Chondrocyte (in vitro differentiated cells): ENCODE data around the gene NIPSNAP3A. TPM values are rescaled to one million over a fixed set of nuclear protein-coding genes. Genes with fewer than 3 reads are reported as not detected.

ENCODE experiments used
- DNase-seq: peaks from one replicate; pipeline ENCODE4 v3.0.0; 2021; ENCODE audit warnings: mixed read lengths, low spot score
- H3K27ac Mint-ChIP-seq: one replicate; pipeline ENCODE4 v1.8.0; 2021; ENCODE audit warnings: mild to moderate bottlenecking, moderate library complexity, mixed read lengths; ENCODE audit not compliant: unreplicated experiment
- H3K27me3 Mint-ChIP-seq: 2 replicates; pipeline ENCODE4 v1.8.0; 2021; ENCODE audit warnings: low read depth, mixed read lengths
- H3K36me3 Mint-ChIP-seq: 2 replicates; pipeline ENCODE4 v1.8.0; 2021; ENCODE audit warnings: low read depth, mixed read lengths
- H3K4me1 Mint-ChIP-seq: 2 replicates; pipeline ENCODE4 v1.8.0; 2021; ENCODE audit warnings: low read depth, mild to moderate bottlenecking, mixed read lengths
- H3K4me3 Mint-ChIP-seq: one replicate; pipeline ENCODE4 v1.8.0; 2021; ENCODE audit warnings: mild to moderate bottlenecking, moderate library complexity, mixed read lengths; ENCODE audit not compliant: unreplicated experiment
- H3K9me3 Mint-ChIP-seq: 2 replicates; pipeline ENCODE4 v1.8.0; 2021; ENCODE audit warnings: low read depth, mixed read lengths
- total RNA-seq: library from RNA; stranded (reverse); gene quantifications from 3 replicates; pipeline ENCODE4 v1.2.1, GENCODE V29; 2021
- TF ChIP-seq, protein P1 (sequence below): fragments of 200-600 bp; sonication (generic); IDR thresholded peaks from 2 replicates; pipeline ENCODE4 v1.5.0; 2021; ENCODE audit warnings: antibody characterized with exemption, mild to moderate bottlenecking, moderate library complexity

NIPSNAP3A gene
- total RNA-seq, 1 donor from 2014 or later: 33.9 TPM

DNA sequence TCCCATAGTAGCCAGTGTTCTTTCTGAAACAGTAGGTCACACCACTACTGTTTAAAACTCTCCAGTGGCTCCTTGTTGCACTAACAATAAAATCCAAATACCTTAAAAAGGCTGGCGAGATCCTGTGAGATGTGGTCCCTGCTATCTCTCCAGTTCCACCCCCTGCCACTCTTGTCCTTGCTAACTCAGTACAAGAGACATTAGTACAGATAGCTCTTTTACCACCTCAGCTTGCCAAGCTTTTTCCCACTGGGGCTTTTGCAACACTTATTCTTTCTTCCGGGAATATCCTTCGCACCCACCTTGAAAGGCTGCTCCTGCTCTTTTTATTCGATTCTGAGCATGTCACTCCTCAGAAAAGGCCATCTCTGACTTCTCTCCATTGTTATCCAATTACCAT, 31.3 kb downstream of the NIPSNAP3A start:
- Mint-ChIP-seq H3K4me1 (no peaks in the 10 kb centered on the region), H3K36me3 (peaks cover 8% of the 10 kb centered on the region), H3K4me3 (no peak overlapping the region), H3K27ac (no peak overlapping the region), H3K9me3 (no peaks in the 10 kb centered on the region), H3K27me3 (no peaks in the 10 kb centered on the region)
- no peak for DNase-seq
- TF ChIP-seq, protein P1, sequence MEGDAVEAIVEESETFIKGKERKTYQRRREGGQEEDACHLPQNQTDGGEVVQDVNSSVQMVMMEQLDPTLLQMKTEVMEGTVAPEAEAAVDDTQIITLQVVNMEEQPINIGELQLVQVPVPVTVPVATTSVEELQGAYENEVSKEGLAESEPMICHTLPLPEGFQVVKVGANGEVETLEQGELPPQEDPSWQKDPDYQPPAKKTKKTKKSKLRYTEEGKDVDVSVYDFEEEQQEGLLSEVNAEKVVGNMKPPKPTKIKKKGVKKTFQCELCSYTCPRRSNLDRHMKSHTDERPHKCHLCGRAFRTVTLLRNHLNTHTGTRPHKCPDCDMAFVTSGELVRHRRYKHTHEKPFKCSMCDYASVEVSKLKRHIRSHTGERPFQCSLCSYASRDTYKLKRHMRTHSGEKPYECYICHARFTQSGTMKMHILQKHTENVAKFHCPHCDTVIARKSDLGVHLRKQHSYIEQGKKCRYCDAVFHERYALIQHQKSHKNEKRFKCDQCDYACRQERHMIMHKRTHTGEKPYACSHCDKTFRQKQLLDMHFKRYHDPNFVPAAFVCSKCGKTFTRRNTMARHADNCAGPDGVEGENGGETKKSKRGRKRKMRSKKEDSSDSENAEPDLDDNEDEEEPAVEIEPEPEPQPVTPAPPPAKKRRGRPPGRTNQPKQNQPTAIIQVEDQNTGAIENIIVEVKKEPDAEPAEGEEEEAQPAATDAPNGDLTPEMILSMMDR: no peak

DNA sequence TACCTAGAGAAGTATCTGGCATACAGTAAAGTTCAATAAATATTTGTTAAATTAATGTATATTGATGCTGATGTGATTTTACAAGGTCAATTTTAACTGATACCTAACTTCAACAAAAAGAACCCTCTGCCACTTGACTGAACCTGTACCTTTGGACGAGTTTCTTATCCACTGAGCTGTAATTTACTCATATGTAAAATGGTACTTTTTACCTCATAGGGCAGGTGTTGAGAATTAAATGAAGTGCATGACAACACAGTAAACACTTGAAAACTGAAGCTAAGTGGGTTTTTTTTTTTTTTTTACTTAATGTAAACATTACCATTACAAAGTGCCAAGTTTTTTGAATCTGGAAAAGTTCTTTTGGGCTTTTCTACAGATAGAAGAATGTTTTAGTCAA, 31.9 kb downstream of the NIPSNAP3A start:
- Mint-ChIP-seq H3K27ac (no peak overlapping the region), H3K36me3 (peaks cover 12% of the 10 kb centered on the region), H3K27me3 (no peaks in the 10 kb centered on the region), H3K4me3 (no peak overlapping the region), H3K4me1 (no peaks in the 10 kb centered on the region), H3K9me3 (no peaks in the 10 kb centered on the region)
- TF ChIP-seq, protein P1: no peak
- no peak for DNase-seq

DNA sequence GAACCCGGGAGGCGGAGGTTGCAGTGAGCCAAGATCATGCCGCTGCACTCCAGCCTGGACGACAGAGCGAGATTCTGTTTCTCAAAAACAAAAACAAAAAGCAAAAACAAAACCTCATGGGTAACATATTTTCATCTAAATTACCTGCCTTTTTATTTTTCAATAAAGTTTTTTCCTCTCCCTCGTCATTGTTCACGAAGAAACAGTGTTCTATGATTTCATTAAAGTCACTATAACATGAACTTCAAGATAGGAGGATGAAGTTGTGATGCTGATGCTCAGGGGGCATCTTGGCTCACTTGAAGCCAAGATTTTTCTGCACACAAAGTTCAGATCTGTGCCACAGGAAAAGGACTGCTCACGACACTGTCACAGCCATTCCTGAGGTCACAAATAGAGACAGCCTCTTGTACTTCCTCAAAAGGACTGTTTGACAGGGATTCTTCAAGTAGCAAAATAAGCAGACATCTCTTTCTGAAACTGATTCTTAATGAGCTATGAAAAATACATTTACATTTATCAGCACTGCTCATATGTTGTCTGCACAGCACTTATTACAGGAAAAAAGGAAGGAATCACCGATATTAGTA, 32.6 kb downstream of the NIPSNAP3A start:
- H3K36me3 Mint-ChIP-seq: peaks cover 13% of the 10 kb centered on the region
- no peaks in the 10 kb centered on the region for H3K27me3 Mint-ChIP-seq
- no peak overlapping the region for H3K4me3 Mint-ChIP-seq
- no peaks in the 10 kb centered on the region for H3K9me3 Mint-ChIP-seq
- H3K4me1 Mint-ChIP-seq: no peaks in the 10 kb centered on the region
- TF ChIP-seq, protein P1: no peak
- no peak overlapping the region for H3K27ac Mint-ChIP-seq
- DNase-seq: no peak

DNA sequence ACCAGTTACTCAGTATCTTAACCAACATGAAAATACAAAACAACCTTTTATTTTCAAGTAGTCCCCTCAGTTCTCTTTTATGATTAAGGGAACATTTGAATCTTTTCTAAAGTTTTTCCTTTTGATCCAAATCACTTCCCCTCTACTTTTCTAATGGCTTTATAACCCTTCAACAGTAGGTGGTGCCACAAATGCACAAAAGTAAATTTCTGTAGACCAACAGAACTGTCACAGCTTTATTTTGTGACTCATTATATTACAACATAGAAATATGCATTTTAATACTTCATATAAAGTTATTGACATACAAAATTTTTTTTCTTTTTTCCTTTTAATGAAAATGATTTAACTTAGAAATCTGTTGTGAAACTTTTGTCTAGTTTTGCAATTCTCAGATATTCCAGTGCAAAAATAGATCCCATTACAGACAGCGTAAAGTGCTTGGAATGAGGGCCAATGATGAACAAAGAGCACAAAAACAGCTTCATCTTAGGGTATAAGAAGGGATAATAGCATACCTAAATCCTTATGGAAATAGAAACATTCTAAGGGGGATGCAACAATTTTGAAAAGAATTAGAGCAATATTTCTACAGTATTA, 33.4 kb downstream of the NIPSNAP3A start:
- DNase-seq: no peak
- Mint-ChIP-seq H3K27ac (no peak overlapping the region), H3K27me3 (no peaks in the 10 kb centered on the region), H3K36me3 (peaks cover 19% of the 10 kb centered on the region), H3K9me3 (no peaks in the 10 kb centered on the region), H3K4me3 (no peak overlapping the region), H3K4me1 (no peaks in the 10 kb centered on the region)
- TF ChIP-seq, protein P1: peak; percentile 86

DNA sequence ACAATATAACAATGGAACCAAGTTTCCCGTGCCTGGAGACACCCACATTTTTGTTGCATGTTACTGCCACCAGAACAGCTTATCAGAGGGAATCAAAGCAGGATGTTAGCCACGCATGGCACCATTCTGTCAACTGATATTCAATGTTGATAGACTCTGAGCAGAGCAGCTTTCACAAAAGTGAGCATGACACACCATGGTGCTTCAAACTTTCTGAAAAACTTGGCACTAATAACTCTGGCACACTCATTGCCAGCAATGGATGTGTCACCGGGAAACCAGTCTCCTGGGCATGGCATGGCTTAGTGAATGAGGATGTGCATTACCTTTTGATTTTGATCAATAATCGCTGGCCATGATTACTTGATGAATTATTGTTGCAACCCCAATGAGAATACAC, 36.1 kb downstream of the NIPSNAP3A start:
- DNase-seq: no peak
- TF ChIP-seq, protein P1: no peak
- peaks cover 28% of the 10 kb centered on the region for H3K36me3 Mint-ChIP-seq
- H3K27ac Mint-ChIP-seq: no peak overlapping the region
- H3K9me3 Mint-ChIP-seq: no peaks in the 10 kb centered on the region
- H3K4me1 Mint-ChIP-seq: no peaks in the 10 kb centered on the region
- H3K4me3 Mint-ChIP-seq: no peak overlapping the region
- no peaks in the 10 kb centered on the region for H3K27me3 Mint-ChIP-seq
